GM12891 (cell line): ENCODE results near the gene CLNS1A.

ENCODE experiments used
- PAX5 ChIP-seq: IDR thresholded peaks from 2 replicates; pipeline ENCODE4 v1.6.1; 2011; ENCODE audit warnings: low read length, moderate library complexity, mild to moderate bottlenecking; ENCODE audit not compliant: insufficient read depth, severe bottlenecking
- POLR2A ChIP-seq: IDR thresholded peaks from 2 replicates; pipeline ENCODE4 v1.6.1; 2011; ENCODE audit warnings: low read depth, low read length, control low read depth
- POLR2AphosphoS5 ChIP-seq: IDR thresholded peaks from 2 replicates; pipeline ENCODE4 v1.6.1; 2011; ENCODE audit warnings: low read depth, low read length, control low read depth
- POU2F2 ChIP-seq: IDR thresholded peaks from 2 replicates; pipeline ENCODE4 v1.6.1; 2011; ENCODE audit warnings: low read depth, mild to moderate bottlenecking, control low read depth, low read length, moderate library complexity
- SPI1 ChIP-seq: IDR thresholded peaks from 2 replicates; pipeline ENCODE4 v1.6.1; 2011; ENCODE audit warnings: low read depth, low read length, control low read depth
- TAF1 ChIP-seq: IDR thresholded peaks from 2 replicates; pipeline ENCODE4 v1.6.1; 2011; ENCODE audit warnings: low read depth, low read length, control low read depth

GRCh38 chr11:77668760-77669159 lies 31.2 kb upstream of the CLNS1A start:
- no peak for TF ChIP-seq POLR2AphosphoS5
- TF ChIP-seq POU2F2 = no peak
- no peak for TF ChIP-seq POLR2A
- TF ChIP-seq TAF1 = no peak
- TF ChIP-seq PAX5 = no peak
- TF ChIP-seq SPI1 = no peak
